ENCODE measurements around the gene CDH15. TPM values are rescaled to one million over a fixed set of nuclear protein-coding genes. Genes with fewer than 3 reads are reported as not detected.

Gene CDH15
- total and polyA plus RNA-seq, 2 donors from 2014 or later, result 0.22 to 0.31 TPM

GRCh38 chr16:89202422-89203215 is 31.1 kb downstream of the CDH15 start:
- no peak for FAIRE-seq
- H3K27me3 ChIP-seq (ENCODE audit: control insufficient read depth, insufficient read depth, low read length), result peaks cover 17% of the 10 kb centered on the region

GRCh38 chr16:89207993-89208392 is 36.4 kb downstream of the CDH15 start:
- Histone ChIP-seq H3K4me1 (ENCODE audit: control insufficient read depth in 2 of 3, insufficient read depth in 2 of 3, low read depth in 1 of 3, low read length in 3 of 3) (no peaks in the 10 kb centered on the region), H3K36me3 (ENCODE audit: control insufficient read depth in 2 of 3, insufficient read depth in 3 of 3, low read length in 3 of 3) (no peaks in the 10 kb centered on the region), H3K27ac (ENCODE audit: low read depth in 2 of 2, low read length in 2 of 2) (no peak overlapping the region), H3K4me3 (ENCODE audit: low read length in 3 of 3) (no peak overlapping the region), H3K9me3 (ENCODE audit: control insufficient read depth in 2 of 3, insufficient read depth in 1 of 3, low read length in 3 of 3) (no peaks in the 10 kb centered on the region), H3K27me3 (ENCODE audit: control insufficient read depth, insufficient read depth, low read length) (peaks cover 7% of the 10 kb centered on the region), H3K9ac (ENCODE audit: low read length in 3 of 3) (no peak overlapping the region)
- FAIRE-seq (no peak), DNase-seq (no peak)
- no peak for TF ChIP-seq CTCF (IDR thresholded peaks at IDR 0.05; ENCODE audit: borderline replicate concordance, extremely low read depth, insufficient read depth)
- intact Hi-C loops (cut with DNase I), result no loop called here

More at GRCh38 chr16:89202422-89203215, 31.1 kb downstream of the CDH15 start:
- TF ChIP-seq CTCF (IDR thresholded peaks at IDR 0.05; ENCODE audit: borderline replicate concordance, extremely low read depth, insufficient read depth), result no peak
- peak in 1 of 5 donors; percentile 58 for DNase-seq
- Histone ChIP-seq H3K27ac (ENCODE audit: low read depth in 2 of 2, low read length in 2 of 2) (no peak overlapping the region), H3K4me1 (ENCODE audit: control insufficient read depth in 2 of 3, insufficient read depth in 2 of 3, low read depth in 1 of 3, low read length in 3 of 3) (peaks cover 0 to 2% (median 0%) of the 10 kb centered on the region in 3 donors), H3K9me3 (ENCODE audit: control insufficient read depth in 2 of 3, insufficient read depth in 1 of 3, low read length in 3 of 3) (no peaks in the 10 kb centered on the region), H3K36me3 (ENCODE audit: control insufficient read depth in 2 of 3, insufficient read depth in 3 of 3, low read length in 3 of 3) (no peaks in the 10 kb centered on the region), H3K9ac (ENCODE audit: low read length in 3 of 3) (no peak overlapping the region), H3K4me3 (ENCODE audit: low read length in 3 of 3) (peak overlapping the region in 2 of 3 donors; percentile 45 to 49)
- intact Hi-C loops (cut with DNase I), result no loop called here

- FAIRE-seq, result no peak
- DNase-seq, result peak in 1 of 5 donors; percentile 54
- H3K27me3 ChIP-seq (ENCODE audit: control insufficient read depth, insufficient read depth, low read length), result no peaks in the 10 kb centered on the region
- intact Hi-C loops (cut with DNase I), result no loop called here
- no peaks in the 10 kb centered on the region for H3K4me1 ChIP-seq (ENCODE audit: control insufficient read depth in 2 of 3, insufficient read depth in 2 of 3, low read depth in 1 of 3, low read length in 3 of 3)
- no peak for TF ChIP-seq CTCF (IDR thresholded peaks at IDR 0.05; ENCODE audit: borderline replicate concordance, extremely low read depth, insufficient read depth)
- no peak overlapping the region for H3K4me3 ChIP-seq (ENCODE audit: low read length in 3 of 3)
- H3K9me3 ChIP-seq (ENCODE audit: control insufficient read depth in 2 of 3, insufficient read depth in 1 of 3, low read length in 3 of 3), result no peaks in the 10 kb centered on the region
- no peak overlapping the region for H3K27ac ChIP-seq (ENCODE audit: low read depth in 2 of 2, low read length in 2 of 2)
- H3K9ac ChIP-seq (ENCODE audit: low read length in 3 of 3), result no peak overlapping the region
- no peaks in the 10 kb centered on the region for H3K36me3 ChIP-seq (ENCODE audit: control insufficient read depth in 2 of 3, insufficient read depth in 3 of 3, low read length in 3 of 3)
Observed at GRCh38 chr16:89209522-89210044, 38.0 kb downstream of the CDH15 start.
